Neural progenitor cell (in vitro differentiated cells): Measurements from ENCODE around the gene MAST3.

ENCODE experiments used
- CTCF ChIP-seq: fragments of 200-600 bp; sonication (generic); IDR thresholded peaks from 2 replicates; pipeline ENCODE4 v1.5.1; 2017; ENCODE audit warnings: antibody characterized with exemption, mild to moderate bottlenecking
- EZH2 ChIP-seq: fragments of 200-600 bp; sonication (generic); IDR thresholded peaks from 2 replicates; pipeline ENCODE4 v1.6.1; 2017; ENCODE audit warnings: antibody characterized with exemption, mild to moderate bottlenecking, moderate library complexity
- EZH2phosphoT487 ChIP-seq: fragments of 200-600 bp; sonication (generic); IDR thresholded peaks from 2 replicates; pipeline ENCODE4 v1.6.1; 2017; ENCODE audit warnings: antibody characterized with exemption

GRCh38 chr19:18191640-18192062 is 94.1 kb downstream of the MAST3 start:
- TF ChIP-seq CTCF (no peak), EZH2 (no peak), EZH2phosphoT487 (no peak)
